SK-MEL-5 (cell line): ENCODE measurements around the gene CLIP4. TPM values are rescaled to one million over a fixed set of nuclear protein-coding genes. Genes with fewer than 3 reads are reported as not detected.

Experiments
- DNase-seq: peaks from one replicate; pipeline ENCODE4 v3.0.0-alpha.2; 2016; ENCODE audit warnings: low read depth, low spot score
- in situ Hi-C: cut with HindIII; loops from 2 replicates; pipeline ENCODE4 v1.10.0; 2016; ENCODE audit warnings: low sequenced_read_pairs, high pct_unique_total_duplicates, low pct_unique_long_range_greater_than_20kb
- polyA plus RNA-seq, 2 experiments: library from polyadenylated mRNA; depleted of rRNA; stranded (reverse); fragments of >200 nt; gene quantifications; 2 replicates each; pipeline ENCODE4 v1.2.3, GENCODE V29; 2015
- total RNA-seq: library from RNA; depleted of rRNA; stranded (reverse); fragments of >200 nt; shearing (Covaris generic); gene quantifications from 2 replicates; pipeline ENCODE4 v1.2.3, GENCODE V29; 2014; rRNA removed

CLIP4 gene, protein sequence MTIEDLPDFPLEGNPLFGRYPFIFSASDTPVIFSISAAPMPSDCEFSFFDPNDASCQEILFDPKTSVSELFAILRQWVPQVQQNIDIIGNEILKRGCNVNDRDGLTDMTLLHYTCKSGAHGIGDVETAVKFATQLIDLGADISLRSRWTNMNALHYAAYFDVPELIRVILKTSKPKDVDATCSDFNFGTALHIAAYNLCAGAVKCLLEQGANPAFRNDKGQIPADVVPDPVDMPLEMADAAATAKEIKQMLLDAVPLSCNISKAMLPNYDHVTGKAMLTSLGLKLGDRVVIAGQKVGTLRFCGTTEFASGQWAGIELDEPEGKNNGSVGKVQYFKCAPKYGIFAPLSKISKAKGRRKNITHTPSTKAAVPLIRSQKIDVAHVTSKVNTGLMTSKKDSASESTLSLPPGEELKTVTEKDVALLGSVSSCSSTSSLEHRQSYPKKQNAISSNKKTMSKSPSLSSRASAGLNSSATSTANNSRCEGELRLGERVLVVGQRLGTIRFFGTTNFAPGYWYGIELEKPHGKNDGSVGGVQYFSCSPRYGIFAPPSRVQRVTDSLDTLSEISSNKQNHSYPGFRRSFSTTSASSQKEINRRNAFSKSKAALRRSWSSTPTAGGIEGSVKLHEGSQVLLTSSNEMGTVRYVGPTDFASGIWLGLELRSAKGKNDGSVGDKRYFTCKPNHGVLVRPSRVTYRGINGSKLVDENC
- 68.7 and 73.7 TPM in 2 replicates for total RNA-seq
- 30.8 and 39.9 TPM in 2 replicates for polyA plus RNA-seq (2015; cell fraction: cytosol; rRNA removed)
- polyA plus RNA-seq (2015; cell fraction: nucleus; rRNA removed) = 134 and 150 TPM in 2 replicates

- in situ Hi-C loops = no loop called here
- DNase-seq = peak; percentile 51
Observed at GRCh38 chr2:29114946-29115609, at the start of gene CLIP4. TSS of gene CLIP4 (plus strand) at chr2:29115415. CDS start at chr2:29121389, 5,974 bp downstream.

GRCh38 chr2:29066271-29066860, 48.8 kb upstream of the CLIP4 start:
- in situ Hi-C loops = no loop called here
- DNase-seq = no peak

- DNase-seq = no peak
- in situ Hi-C loops = no loop called here
Observed at GRCh38 chr2:29066997-29067605, 48.1 kb upstream of the CLIP4 start.

DNA sequence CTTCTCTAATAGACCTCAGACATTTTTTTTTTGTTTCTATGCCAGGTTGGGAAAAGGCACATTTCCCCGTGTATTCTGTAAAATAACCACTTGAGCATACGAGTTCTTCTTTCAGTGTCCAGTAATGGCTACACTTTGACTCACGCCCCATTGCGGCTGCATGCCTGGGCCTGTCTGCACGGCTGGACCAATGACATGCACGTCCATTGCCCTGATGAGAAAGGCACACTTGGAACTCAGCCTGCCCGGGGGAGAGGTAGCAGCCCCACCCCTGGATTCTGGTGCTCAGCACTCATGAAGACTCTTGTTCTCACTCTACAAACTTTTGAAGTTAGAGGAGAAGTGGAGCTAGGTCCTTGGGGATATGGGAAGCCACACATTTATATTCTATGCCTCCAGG, 46.7 kb upstream of the CLIP4 start:
- no peak for DNase-seq
- in situ Hi-C loops = no loop called here

GRCh38 chr2:29070526-29070925, 44.7 kb upstream of the CLIP4 start:
- in situ Hi-C loops = no loop called here

DNA sequence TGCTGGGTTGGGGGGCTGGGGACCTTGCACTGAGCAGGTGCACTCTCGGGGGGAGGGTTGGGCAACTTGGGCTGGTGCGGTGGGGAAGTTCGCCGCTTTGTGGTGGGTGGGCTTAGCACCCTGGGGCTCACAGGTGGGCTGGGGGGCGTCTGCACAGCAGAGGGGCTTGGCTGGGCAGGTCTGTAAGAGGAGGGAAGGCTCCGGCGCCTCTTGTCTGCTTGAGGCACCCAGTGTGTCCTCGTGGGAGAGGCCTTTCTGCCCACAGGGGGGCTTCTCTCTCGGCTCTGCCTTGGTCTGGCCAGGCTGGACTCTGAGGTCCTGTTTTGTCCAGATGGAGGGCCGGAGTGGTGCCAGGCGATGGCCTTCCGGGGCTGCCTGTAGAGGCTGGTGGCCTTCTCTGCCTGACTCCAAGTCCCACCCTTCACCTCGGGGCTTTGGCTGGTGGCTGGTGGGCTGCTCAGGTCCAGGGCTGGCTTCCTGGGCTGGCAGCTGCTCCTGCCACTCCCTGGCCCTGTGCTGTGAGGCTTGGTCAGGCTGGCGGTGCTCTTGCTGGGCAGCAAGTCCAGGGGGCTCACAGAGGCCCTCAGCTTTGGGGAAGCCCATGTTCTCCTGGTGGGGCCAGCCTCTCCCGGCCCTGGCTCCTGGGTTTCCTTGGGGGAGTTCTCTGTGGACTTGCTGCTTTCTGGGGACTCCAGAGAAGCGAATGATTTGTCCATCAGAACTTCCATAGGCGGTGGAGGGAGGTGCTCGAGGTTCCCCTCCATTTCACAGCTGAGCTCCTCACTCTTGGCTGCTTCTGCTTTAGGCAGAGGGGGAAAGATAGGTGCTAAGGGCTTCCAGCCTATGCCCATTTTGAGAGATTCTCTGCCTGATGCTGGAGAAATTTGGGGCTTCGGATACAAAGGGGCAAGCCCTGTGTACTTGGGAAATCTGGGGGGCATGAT, 43.9 kb upstream of the CLIP4 start:
- no peak for DNase-seq
- in situ Hi-C loops = no loop called here

More at GRCh38 chr2:29070526-29070925, 44.7 kb upstream of the CLIP4 start:
- no peak for DNase-seq

- no peak for DNase-seq
- in situ Hi-C loops = no loop called here
Observed at GRCh38 chr2:29072251-29072650, 43.0 kb upstream of the CLIP4 start.

- DNase-seq = no peak
- in situ Hi-C loops = no loop called here
Observed at GRCh38 chr2:29072971-29073725, 42.1 kb upstream of the CLIP4 start.

DNA sequence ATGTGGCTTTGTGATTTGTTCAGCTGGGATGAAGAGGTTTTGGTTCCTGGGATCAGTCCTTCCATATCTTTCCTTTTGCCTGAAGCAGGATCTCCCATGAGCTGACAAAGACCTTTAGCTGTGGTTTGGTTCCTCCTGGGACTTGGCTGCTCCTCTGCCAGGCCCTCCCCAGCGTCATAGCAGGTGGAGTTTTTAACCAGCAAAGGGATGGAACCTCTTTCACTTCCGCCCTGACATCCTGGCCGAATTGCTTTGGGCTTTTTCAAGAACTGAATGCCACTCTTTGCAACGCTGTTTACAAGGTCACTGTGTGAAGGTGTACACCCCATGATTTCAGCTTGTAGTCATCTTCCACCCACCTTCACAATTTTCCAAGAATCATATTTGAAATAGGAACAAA, 41.3 kb upstream of the CLIP4 start:
- no peak for DNase-seq
- in situ Hi-C loops = no loop called here

- DNase-seq = no peak
- in situ Hi-C loops = no loop called here
Observed at GRCh38 chr2:29074411-29074810, 40.8 kb upstream of the CLIP4 start, which contains the start of gene PCARE. TSS of gene PCARE (minus strand) at chr2:29074523. CDS start at chr2:29074261, 262 bp downstream.

- DNase-seq = peak; percentile 91
- in situ Hi-C loops = no loop called here
Observed at GRCh38 chr2:29075894-29076705, 39.1 kb upstream of the CLIP4 start.

DNA sequence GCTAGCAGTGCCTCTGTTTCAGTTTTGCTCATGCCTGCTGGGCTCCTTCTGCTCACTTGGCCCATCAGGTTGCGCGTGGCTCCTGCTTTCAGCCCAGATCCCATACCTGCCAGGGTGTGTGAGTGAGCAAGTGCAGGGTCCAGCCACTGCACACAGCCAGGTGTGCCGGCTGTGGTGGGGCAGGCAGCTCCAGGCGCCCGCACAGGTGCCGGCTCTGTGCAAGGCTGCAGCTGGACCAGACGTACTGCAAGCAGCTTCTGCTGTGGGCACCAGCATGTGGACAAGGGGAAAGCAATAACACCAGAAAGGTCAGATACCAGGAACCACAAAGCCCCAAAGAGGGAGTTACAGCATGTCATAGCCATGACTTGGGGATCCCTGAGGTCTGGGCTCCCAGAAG, 35.3 kb upstream of the CLIP4 start:
- in situ Hi-C loops = no loop called here
- no peak for DNase-seq

GRCh38 chr2:29080886-29081743, 34.1 kb upstream of the CLIP4 start:
- in situ Hi-C loops = no loop called here
- DNase-seq = no peak

DNA sequence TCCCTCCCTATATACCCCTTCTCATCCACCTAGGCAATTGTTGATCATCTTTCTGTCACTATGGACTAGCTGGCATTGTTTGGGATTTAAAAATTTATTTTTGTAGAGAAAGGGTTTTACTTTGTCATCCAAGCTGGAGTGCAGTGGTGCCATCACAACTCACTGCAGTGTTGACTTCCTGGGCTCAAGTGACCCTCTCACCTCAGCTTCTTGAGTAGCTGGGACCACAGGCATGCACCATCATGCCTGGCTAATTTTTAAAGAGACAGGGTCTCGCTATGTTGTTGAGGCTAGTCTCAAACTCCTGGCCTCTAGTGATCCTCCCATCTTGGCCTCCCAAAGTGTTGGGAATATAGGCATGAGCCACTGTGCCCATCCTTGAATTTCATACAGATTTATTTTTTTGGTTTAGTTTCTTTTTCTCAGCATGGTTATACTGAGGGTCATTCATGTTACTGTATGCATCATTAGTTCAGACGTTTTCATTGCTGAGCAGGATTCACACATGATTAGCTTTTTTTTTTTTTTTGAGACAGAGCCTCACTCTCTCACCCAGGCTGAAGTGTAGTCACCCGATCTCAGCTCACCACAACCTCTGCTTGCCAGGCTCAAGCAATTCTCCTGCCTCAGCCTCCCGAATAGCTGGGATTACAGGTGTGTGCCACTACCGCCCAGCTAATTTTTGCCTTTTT, 32.3 kb upstream of the CLIP4 start:
- in situ Hi-C loops = no loop called here

More for the DNA sequence above, 32.3 kb upstream of the CLIP4 start:
- DNase-seq = no peak
